ENCODE results near the gene KASH5. TPM values are rescaled to one million over a fixed set of nuclear protein-coding genes. Genes with fewer than 3 reads are reported as not detected.

The KASH5 gene
- total and polyA plus RNA-seq, 2 of the 8 experiments (the other 6 are each of a cell fraction or from before 2014, with no cell fraction given) = 0.05 to 0.19 TPM

DNA sequence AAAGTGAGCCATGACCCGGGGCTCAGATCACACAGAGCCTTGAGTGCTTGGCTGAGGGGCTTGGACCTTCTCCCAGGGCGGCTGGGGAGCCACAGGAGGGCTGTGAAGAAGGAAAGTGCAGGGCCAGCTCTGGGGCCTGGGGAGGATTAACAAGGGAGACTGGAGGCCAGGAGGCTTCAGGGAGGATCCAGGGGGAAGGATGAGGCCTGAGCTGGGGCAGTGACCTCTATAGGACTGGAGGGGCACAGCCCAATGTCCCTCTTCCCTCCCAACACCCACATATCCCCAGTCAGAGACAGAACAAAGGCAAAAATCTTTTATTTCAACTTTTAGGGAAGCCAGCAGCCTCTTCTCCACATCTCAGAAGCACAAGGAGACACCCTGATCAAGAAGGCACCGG lies 57.9 kb downstream of the KASH5 start:
- Histone ChIP-seq H2AFZ (ENCODE audit: low read length) (no peak overlapping the region), H3K9me3 (ENCODE audit: insufficient read depth in 2 of 2, low read depth in 1 of 2, low read length in 1 of 2) (no peaks in the 10 kb centered on the region), H3K4me2 (ENCODE audit: insufficient read depth in 1 of 2, low read depth in 2 of 2, low read length in 2 of 2) (no peak overlapping the region), H3K23me2 (ENCODE audit: low read depth, low read length) (peaks cover 14% of the 10 kb centered on the region; the same call in 1 of the 2 replicates), H2BK5ac (ENCODE audit: low read depth, low read length) (no peak overlapping the region), H2BK120ac (replicated peaks; ENCODE audit: low read depth, low read length) (no peak overlapping the region), H2AK5ac (ENCODE audit: low read depth, low read length) (no peak overlapping the region), H3K9ac (replicated peaks in 1 of 4; ENCODE audit: extremely low read depth in 1 of 4, low read depth in 3 of 4, low read length in 3 of 4) (no peak overlapping the region), H3K27me3 (replicated peaks in 1 of 4; ENCODE audit: control insufficient read depth in 3 of 4, extremely low read depth in 1 of 4, insufficient read depth in 3 of 4, low read length in 3 of 4) (peaks cover 0 to 2% (median 1%) of the 10 kb centered on the region in 4 experiments; a peak in 5 of 7 replicates), H4K20me1 (replicated peaks in 1 of 2; ENCODE audit: control insufficient read depth in 1 of 2, insufficient read depth in 2 of 2, low read length in 2 of 2) (peaks cover 9 to 15% of the 10 kb centered on the region in 2 experiments), H4K8ac (ENCODE audit: extremely low read depth, insufficient read depth, low read length) (no peak overlapping the region), H3K4me3 (ENCODE audit: extremely low read depth in 1 of 4, insufficient read depth in 2 of 4, low read depth in 3 of 4, low read length in 4 of 4) (no peak overlapping the region), H2BK15ac (ENCODE audit: low read length) (no peak overlapping the region), H3K18ac (ENCODE audit: extremely low read depth, low read length) (no peak overlapping the region), H3K56ac (replicated peaks; ENCODE audit: insufficient read length, low read depth, low read length) (no peak overlapping the region), H3K4ac (replicated peaks; ENCODE audit: insufficient read length, low read depth, low read length) (no peak overlapping the region), H3K27ac (ENCODE audit: low read depth, low read length) (no peak overlapping the region), H4K5ac (ENCODE audit: insufficient read length, low read depth, low read length) (no peak overlapping the region), H3K23ac (ENCODE audit: insufficient read length) (no peak overlapping the region), H3K4me1 (replicated peaks in 1 of 4; ENCODE audit: control insufficient read depth in 3 of 4, insufficient read depth in 4 of 4, low read length in 3 of 4) (peaks cover 0 to 15% (median 13%) of the 10 kb centered on the region in 4 experiments; a peak in 6 of 7 replicates), H3K14ac (ENCODE audit: insufficient read length) (no peak overlapping the region), H4K91ac (replicated peaks; ENCODE audit: insufficient read length, low read length) (no peak overlapping the region), H3K36me3 (ENCODE audit: control insufficient read depth in 2 of 4, insufficient read depth in 4 of 4, low read length in 3 of 4) (peaks cover 11 to 17% (median 12%) of the 10 kb centered on the region in 4 experiments; a peak in 6 of 8 replicates), H3K79me2 (ENCODE audit: control insufficient read depth in 1 of 2, insufficient read depth in 2 of 2, low read length in 2 of 2) (peaks cover 0 to 10% of the 10 kb centered on the region in 2 experiments; a peak in 2 of 4 replicates), H2BK12ac (ENCODE audit: low read depth, low read length) (no peak overlapping the region), H3K79me1 (ENCODE audit: low read depth, low read length) (peaks cover 2% of the 10 kb centered on the region), H2BK20ac (ENCODE audit: low read length) (no peak overlapping the region)
- FAIRE-seq = no peak
- DNase-seq (ENCODE audit: low read depth in 1 of 2, low spot score in 2 of 2) = no peak
- WGBS, 2 experiments (ENCODE audit: extremely low coverage in 1 of 2, insufficient coverage in 1 of 2, insufficient read length in 1 of 2, insufficient replicate concordance in 2 of 2, low coverage in 1 of 2, low lambda C conversion rate in 2 of 2, missing lambda C conversion rate in 1 of 2) = 84% methylated on average over 3 of the region's 3 CpGs; no CpG with 5 or more reads in 1 of the 2 experiments
- ChIA-PET CTCF (ENCODE audit: partially characterized antibody) (interaction anchor here (0.8 to 7.9 kb wide), 14 partner anchors 8 to 414 kb away, joined by 3 to 88 read pairs (median 3); partner anchors contain the start of gene GFY), POLR2A (ENCODE audit: partially characterized antibody) (interaction anchor here (0.7 to 1.6 kb wide), 7 partner anchors 9 to 78 kb away, joined by 3 to 9 read pairs (median 3); no protein-coding TSS in a partner anchor)
- TF ChIP-seq, protein P1, sequence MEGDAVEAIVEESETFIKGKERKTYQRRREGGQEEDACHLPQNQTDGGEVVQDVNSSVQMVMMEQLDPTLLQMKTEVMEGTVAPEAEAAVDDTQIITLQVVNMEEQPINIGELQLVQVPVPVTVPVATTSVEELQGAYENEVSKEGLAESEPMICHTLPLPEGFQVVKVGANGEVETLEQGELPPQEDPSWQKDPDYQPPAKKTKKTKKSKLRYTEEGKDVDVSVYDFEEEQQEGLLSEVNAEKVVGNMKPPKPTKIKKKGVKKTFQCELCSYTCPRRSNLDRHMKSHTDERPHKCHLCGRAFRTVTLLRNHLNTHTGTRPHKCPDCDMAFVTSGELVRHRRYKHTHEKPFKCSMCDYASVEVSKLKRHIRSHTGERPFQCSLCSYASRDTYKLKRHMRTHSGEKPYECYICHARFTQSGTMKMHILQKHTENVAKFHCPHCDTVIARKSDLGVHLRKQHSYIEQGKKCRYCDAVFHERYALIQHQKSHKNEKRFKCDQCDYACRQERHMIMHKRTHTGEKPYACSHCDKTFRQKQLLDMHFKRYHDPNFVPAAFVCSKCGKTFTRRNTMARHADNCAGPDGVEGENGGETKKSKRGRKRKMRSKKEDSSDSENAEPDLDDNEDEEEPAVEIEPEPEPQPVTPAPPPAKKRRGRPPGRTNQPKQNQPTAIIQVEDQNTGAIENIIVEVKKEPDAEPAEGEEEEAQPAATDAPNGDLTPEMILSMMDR (IDR thresholded peaks at IDR 0.05; ENCODE audit: control extremely low read depth in 1 of 3, insufficient read depth in 1 of 3, low read depth in 1 of 3, low read length in 3 of 3) = peak in 2 of 3 experiments; percentile 26 to 28; a peak in 2 of 4 replicates
- TF ChIP-seq RAD21 (IDR thresholded peaks at IDR 0.05 in 1 of 2, conservative IDR thresholded peaks at IDR 0.05 in 1 of 2; ENCODE audit: low read depth in 2 of 2, low read length in 2 of 2) = no peak
- no peak for TF ChIP-seq TEAD4 (IDR thresholded peaks at IDR 0.05; ENCODE audit: low read depth, low read length)
